Aorta (tissue), 5 donors: ENCODE results near the gene WDR45. TPM values are rescaled to one million over a fixed set of nuclear protein-coding genes. Genes with fewer than 3 reads are reported as not detected.

Experiments
- ATAC-seq: fragments of 200-7000 bp; cut with Tn5 transposase; one replicate; pipeline ENCODE4 v1.9.1; 2022; ENCODE audit warnings: moderate library complexity; ENCODE audit not compliant: low FRiP score
- DNase-seq, 2 donors: peaks; one replicate each; pipeline ENCODE4 v3.0.0-alpha.2; 2020
- H3K27ac ChIP-seq, 2 donors: one replicate each; pipeline ENCODE4 v1.5.1; 2013; ENCODE audit warnings: low read length in 2 of 2, mild to moderate bottlenecking in 2 of 2, moderate library complexity in 2 of 2, control low read depth in 1 of 2, inconsistent platforms in 1 of 2, low read depth in 1 of 2
- H3K27me3 ChIP-seq, 2 donors: one replicate each; pipeline ENCODE4 v1.6.1; 2013; ENCODE audit warnings: control low read depth in 1 of 2, low read length in 1 of 2, mild to moderate bottlenecking in 1 of 2, moderate library complexity in 1 of 2; ENCODE audit not compliant: insufficient read depth in 2 of 2, control insufficient read depth in 1 of 2
- H3K36me3 ChIP-seq, 2 donors: one replicate each; pipeline ENCODE4 v1.6.1; 2013; ENCODE audit warnings: control low read depth in 1 of 2, low read length in 1 of 2, mild to moderate bottlenecking in 1 of 2; ENCODE audit not compliant: insufficient read depth in 2 of 2, control insufficient read depth in 1 of 2
- H3K4me1 ChIP-seq, 2 donors: one replicate each; pipeline ENCODE4 v1.6.1; 2013; ENCODE audit warnings: low read length in 2 of 2, control low read depth in 1 of 2, mild to moderate bottlenecking in 1 of 2, moderate library complexity in 1 of 2; ENCODE audit not compliant: insufficient read depth in 2 of 2, control insufficient read depth in 1 of 2
- H3K4me3 ChIP-seq, 2 donors: one replicate each; pipeline ENCODE4 v1.5.1; 2013; ENCODE audit warnings: low read length in 2 of 2, control low read depth in 1 of 2, mild to moderate bottlenecking in 1 of 2
- H3K9me3 ChIP-seq: one replicate; pipeline ENCODE4 v1.6.1; 2013; ENCODE audit warnings: mild to moderate bottlenecking, low read length; ENCODE audit not compliant: control insufficient read depth
- WGBS, 2 donors: extraction: QIAGEN DNeasy Blood & Tissue Kit; methylation state at CpG; one replicate each; pipeline ENCODE4 v1.1.7; 2013; 5-methylcytosine and 5-hydroxymethylcytosine counted together
- intact Hi-C, 2 donors: fragments of 100-400 bp; cut with DNase I; formaldehyde crosslinking; loops; one replicate each; pipeline versions ENCODE4 v1.14.2 to v1.15.0; 2022
- polyA plus RNA-seq, 2 donors: library from polyadenylated mRNA; stranded (reverse); fragments of 200-250 nt; gene quantifications; one replicate each; pipeline ENCODE4 v1.2.3, GENCODE V29; 2013
- total RNA-seq, 2 donors: library from RNA; stranded (reverse); fragmentation: NEBNext Ultra II Directional; extraction: Animal tissue kit (Norgen Biotek cat#: 25700); gene quantifications; one replicate each; pipeline ENCODE4 v1.2.1, GENCODE V29; 2021
- donor health status: healthy with polysubstance abuse.
- donor health status: Bipolar disorder and iron deficiency.
- donor health status: DM: no; HTN: no; CAD: no.
- donor health status: DM: no; HTN: no; CAD: no.
- donor health status: DM: yes; HTN: yes; CAD: no.

WDR45 gene
- total and polyA plus RNA-seq, 4 donors = 66.1 to 236 (median 78.7) TPM

DNA sequence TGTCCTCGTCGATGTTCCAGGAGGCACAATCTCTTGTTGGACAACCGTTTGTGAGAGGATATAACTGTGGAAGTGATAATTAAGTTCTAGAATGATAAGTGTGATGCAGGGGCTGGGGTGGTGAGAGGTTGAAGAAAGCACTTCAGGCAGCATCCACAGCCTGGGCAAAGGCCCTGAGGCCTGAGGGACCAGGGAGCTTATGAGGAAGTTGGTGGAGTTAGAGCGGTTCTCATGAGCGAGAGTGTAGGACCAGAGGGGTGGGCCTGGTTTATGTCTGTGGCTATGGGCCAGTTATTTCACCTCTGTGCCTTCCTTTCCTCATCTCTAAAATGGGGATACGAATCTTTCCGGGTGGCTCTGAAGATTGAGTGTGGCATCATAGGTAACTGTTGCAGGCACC, 18.2 kb downstream of the WDR45 start:
- H3K27me3 ChIP-seq = no peaks in the 10 kb centered on the region
- H3K27ac ChIP-seq = no peak overlapping the region
- intact Hi-C loops = no loop called here
- DNase-seq = no peak
- no peak for ATAC-seq
- H3K4me1 ChIP-seq = no peaks in the 10 kb centered on the region
- WGBS, 2 donors = 84 to 91% methylated on average over 7 of the region's 7 CpGs
- H3K9me3 ChIP-seq = no peaks in the 10 kb centered on the region
- H3K36me3 ChIP-seq = no peaks in the 10 kb centered on the region
- no peak overlapping the region for H3K4me3 ChIP-seq

- 69 to 82% methylated on average over 3 of the region's 3 CpGs for WGBS, 2 donors
- no peak overlapping the region for H3K27ac ChIP-seq
- H3K9me3 ChIP-seq = no peaks in the 10 kb centered on the region
- H3K4me3 ChIP-seq = no peak overlapping the region
- ATAC-seq = no peak
- no peak for DNase-seq
- no peaks in the 10 kb centered on the region for H3K4me1 ChIP-seq
- no peaks in the 10 kb centered on the region for H3K27me3 ChIP-seq
- no peaks in the 10 kb centered on the region for H3K36me3 ChIP-seq
- intact Hi-C loops = no loop called here
Observed at GRCh38 chrX:49060914-49061313, 18.8 kb downstream of the WDR45 start.

- H3K36me3 ChIP-seq = no peaks in the 10 kb centered on the region
- no peaks in the 10 kb centered on the region for H3K9me3 ChIP-seq
- no peak overlapping the region for H3K4me3 ChIP-seq
- H3K4me1 ChIP-seq = no peaks in the 10 kb centered on the region
- DNase-seq = no peak
- intact Hi-C loops = no loop called here
- WGBS, 2 donors = 70 to 81% methylated on average over 10 of the region's 10 CpGs
- H3K27ac ChIP-seq = no peak overlapping the region
- ATAC-seq = no peak
- H3K27me3 ChIP-seq = no peaks in the 10 kb centered on the region
Observed at GRCh38 chrX:49059681-49060085, 20.0 kb downstream of the WDR45 start.

DNA sequence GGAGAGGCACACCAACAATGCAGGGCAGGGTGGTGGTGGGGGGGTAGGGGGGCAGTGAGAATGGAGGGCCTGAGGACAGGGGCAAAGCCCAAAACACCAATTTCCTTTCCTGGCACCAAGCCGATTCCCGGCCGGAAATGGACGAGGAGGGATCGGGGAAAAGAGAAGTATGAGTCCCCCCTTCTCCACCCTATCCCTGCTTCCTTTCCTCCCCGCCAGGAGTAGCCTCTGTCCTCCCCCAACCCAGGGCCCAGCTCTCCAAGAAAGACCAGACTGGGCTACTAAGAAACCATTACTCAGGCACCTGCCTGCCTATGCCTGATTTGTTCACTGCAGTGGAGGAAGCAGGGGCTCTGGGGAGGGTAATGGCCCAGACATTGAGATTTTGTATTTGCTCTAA, 20.5 kb downstream of the WDR45 start:
- Histone ChIP-seq H3K9me3 (no peaks in the 10 kb centered on the region), H3K4me3 (no peak overlapping the region)
- ATAC-seq = no peak

DNA sequence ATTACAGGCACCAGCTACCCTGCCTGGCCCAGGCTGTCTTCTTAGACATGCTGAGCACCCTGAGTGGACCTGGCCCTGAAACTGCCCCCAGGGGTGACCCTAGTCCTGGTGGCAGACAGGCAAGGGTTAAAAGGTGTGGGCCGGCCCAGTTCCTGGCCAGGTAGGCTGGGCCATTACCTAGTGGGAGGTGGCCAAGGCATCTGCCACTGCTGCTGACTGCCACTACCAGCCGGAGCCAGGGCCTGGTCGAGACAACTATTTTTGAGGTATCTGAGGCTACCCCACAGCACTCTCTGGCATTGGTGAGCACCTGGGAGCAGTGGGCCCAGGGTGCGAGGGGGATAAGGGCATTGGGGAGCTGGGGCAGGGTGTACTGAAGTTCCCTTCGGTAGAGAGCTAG, 20.9 kb downstream of the WDR45 start, which contains the start of gene CCDC120:
TSS of gene CCDC120 (plus strand) at position 206 of the 400 bp plus-strand sequence. CDS start 3,043 bp downstream, outside the sequence.
- H3K4me1 ChIP-seq = no peaks in the 10 kb centered on the region
- H3K27ac ChIP-seq = no peak within 1 kb of the TSS
- no peaks in the 10 kb centered on the region for H3K36me3 ChIP-seq
- H3K4me3 ChIP-seq = no peak within 1 kb of the TSS
- no peak for ATAC-seq
- no peaks in the 10 kb centered on the region for H3K9me3 ChIP-seq
- DNase-seq = no peak
- 54 to 55% methylated on average over 5 of the region's 5 CpGs for WGBS, 2 donors
- intact Hi-C loops = no loop called here
- no peaks in the 10 kb centered on the region for H3K27me3 ChIP-seq

More for the DNA sequence above, 20.5 kb downstream of the WDR45 start:
- H3K4me1 ChIP-seq = no peaks in the 10 kb centered on the region
- H3K36me3 ChIP-seq = no peaks in the 10 kb centered on the region
- WGBS, 2 donors = 45 to 54% methylated on average over 6 of the region's 6 CpGs
- no peak for DNase-seq
- H3K27ac ChIP-seq = no peak overlapping the region
- intact Hi-C loops = no loop called here
- H3K27me3 ChIP-seq = no peaks in the 10 kb centered on the region

GRCh38 chrX:49054073-49054762, 25.5 kb downstream of the WDR45 start:
- 79 to 89% methylated on average over 5 of the region's 5 CpGs for WGBS, 2 donors
- H3K27ac ChIP-seq = peak overlapping the region in 1 of 2 donors; percentile 48
- DNase-seq (no peak), ATAC-seq (peak; percentile 4)
- no peaks in the 10 kb centered on the region for H3K27me3 ChIP-seq
- H3K4me1 ChIP-seq = no peaks in the 10 kb centered on the region
- no peaks in the 10 kb centered on the region for H3K9me3 ChIP-seq
- peak overlapping the region; percentile 39 to 98 for H3K4me3 ChIP-seq
- no peaks in the 10 kb centered on the region for H3K36me3 ChIP-seq
- intact Hi-C loops = no loop called here

DNA sequence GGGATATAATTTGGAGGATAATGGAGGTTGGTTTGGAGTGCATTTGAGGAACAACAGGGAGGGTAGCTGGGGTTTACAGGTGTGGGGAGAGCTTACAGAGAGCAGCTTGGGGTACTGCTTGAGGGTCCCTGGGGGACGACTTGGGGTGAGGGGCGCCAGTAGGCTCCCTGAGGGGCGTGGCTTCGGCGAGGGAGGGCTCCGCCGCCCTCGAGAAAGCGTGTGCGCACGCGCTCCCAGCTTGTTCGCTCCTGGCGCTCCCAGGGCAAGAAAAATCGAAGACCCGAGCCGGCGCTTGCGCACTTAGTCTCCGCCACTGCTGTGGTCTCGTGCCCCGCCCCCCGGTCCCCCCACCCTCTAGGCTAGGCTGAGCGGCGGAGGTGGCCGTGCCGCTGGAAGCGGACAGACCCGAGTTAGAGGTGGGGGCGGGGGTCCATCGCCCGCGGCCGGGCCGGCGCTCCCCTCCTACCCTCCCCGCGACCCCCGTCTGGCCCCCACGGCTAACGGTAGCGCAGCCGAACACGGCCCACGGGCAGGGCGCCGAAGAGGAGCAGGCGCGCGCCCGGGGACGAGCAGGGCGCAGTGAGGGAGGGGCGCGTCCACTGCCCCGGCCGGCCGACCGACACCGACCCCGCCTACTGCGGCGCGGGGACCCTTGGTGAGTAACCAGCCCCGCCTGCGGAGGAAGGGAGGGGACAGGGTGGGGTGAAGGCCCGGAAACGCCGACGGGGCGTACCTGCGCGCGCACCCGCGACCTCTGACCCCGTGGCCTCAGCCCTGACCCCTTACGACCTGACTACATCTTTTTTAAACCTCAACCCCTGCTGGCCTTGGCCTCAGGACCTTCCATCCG, 26.2 kb downstream of the WDR45 start:
- intact Hi-C loops = no loop called here
- H3K4me3 ChIP-seq = peak overlapping the region; percentile 39 to 98
- WGBS, 2 donors = 1 to 39% methylated on average over 47 to 79 of the region's 79 CpGs
- ATAC-seq = peak; percentile 63
- peak overlapping the region in 1 of 2 donors; percentile 73 for H3K27ac ChIP-seq
- no peaks in the 10 kb centered on the region for H3K9me3 ChIP-seq
- no peaks in the 10 kb centered on the region for H3K4me1 ChIP-seq
- H3K27me3 ChIP-seq = no peaks in the 10 kb centered on the region
- no peaks in the 10 kb centered on the region for H3K36me3 ChIP-seq
- DNase-seq = peak; percentile 70 to 89

DNA sequence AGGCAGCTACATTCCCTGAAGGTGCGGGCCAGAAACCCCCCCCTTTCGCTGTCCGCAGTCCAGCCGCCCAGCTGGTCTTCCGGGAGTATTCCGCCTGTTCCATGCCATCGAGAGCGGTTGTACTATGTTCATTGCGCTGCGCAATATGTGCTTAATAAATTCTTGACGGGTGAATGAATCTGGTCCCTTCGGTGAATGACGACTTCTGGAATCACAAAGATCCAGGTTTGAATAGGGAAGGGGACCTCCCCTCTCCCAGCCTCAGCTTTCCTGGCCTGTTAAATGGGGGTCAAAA, 35.8 kb downstream of the WDR45 start:
- intact Hi-C loops = loop anchor here in 1 of 2 donors (5.0 kb wide), 2 partner anchors 42 to 87 kb away; partner anchors contain the start of genes GRIPAP1 and OTUD5
- no peak for DNase-seq
- peaks cover 0 to 5% of the 10 kb centered on the region in 2 donors for H3K36me3 ChIP-seq
- no peak overlapping the region for H3K4me3 ChIP-seq
- H3K27ac ChIP-seq = peak overlapping the region in 1 of 2 donors; percentile 68
- no peak for ATAC-seq
- H3K27me3 ChIP-seq = no peaks in the 10 kb centered on the region
- H3K9me3 ChIP-seq = no peaks in the 10 kb centered on the region
- H3K4me1 ChIP-seq = no peaks in the 10 kb centered on the region
- 13 to 33% methylated on average over 13 of the region's 13 CpGs for WGBS, 2 donors
